ENCODE measurements around the gene LRPAP1.

GRCh38 chr4:3511187-3511586 is 21.0 kb downstream of the LRPAP1 start:
- TF ChIP-seq, protein P1, sequence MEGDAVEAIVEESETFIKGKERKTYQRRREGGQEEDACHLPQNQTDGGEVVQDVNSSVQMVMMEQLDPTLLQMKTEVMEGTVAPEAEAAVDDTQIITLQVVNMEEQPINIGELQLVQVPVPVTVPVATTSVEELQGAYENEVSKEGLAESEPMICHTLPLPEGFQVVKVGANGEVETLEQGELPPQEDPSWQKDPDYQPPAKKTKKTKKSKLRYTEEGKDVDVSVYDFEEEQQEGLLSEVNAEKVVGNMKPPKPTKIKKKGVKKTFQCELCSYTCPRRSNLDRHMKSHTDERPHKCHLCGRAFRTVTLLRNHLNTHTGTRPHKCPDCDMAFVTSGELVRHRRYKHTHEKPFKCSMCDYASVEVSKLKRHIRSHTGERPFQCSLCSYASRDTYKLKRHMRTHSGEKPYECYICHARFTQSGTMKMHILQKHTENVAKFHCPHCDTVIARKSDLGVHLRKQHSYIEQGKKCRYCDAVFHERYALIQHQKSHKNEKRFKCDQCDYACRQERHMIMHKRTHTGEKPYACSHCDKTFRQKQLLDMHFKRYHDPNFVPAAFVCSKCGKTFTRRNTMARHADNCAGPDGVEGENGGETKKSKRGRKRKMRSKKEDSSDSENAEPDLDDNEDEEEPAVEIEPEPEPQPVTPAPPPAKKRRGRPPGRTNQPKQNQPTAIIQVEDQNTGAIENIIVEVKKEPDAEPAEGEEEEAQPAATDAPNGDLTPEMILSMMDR (IDR thresholded peaks at IDR 0.05), result no peak
- TF ChIP-seq SIN3A (IDR thresholded peaks at IDR 0.05; ENCODE audit: borderline replicate concordance, insufficient read depth, low read depth, low read length) (no peak), POLR2AphosphoS5 (IDR thresholded peaks at IDR 0.05; ENCODE audit: low read depth, low read length) (no peak), REST (IDR thresholded peaks at IDR 0.05; ENCODE audit: insufficient read depth in 1 of 2, low read depth in 2 of 2, low read length in 1 of 2) (no peak), TCF7L2 (IDR thresholded peaks at IDR 0.05; ENCODE audit: low read depth, low read length) (no peak)

Measured in Panc1 (cell line).